ENCODE results near the gene MAD2L1. TPM values are rescaled to one million over a fixed set of nuclear protein-coding genes. Genes with fewer than 3 reads are reported as not detected.

MAD2L1 gene
- total RNA-seq, 1 donor from 2014 or later = 7.7 TPM

- DNase-seq (ENCODE audit: low read depth in 2 of 2) = peak in 1 of 2 donors; percentile 12
Observed at GRCh38 chr4:120059036-120059435, 7.6 kb downstream of the MAD2L1 start.

GRCh38 chr4:120057416-120057815 is 9.2 kb downstream of the MAD2L1 start:
- DNase-seq (ENCODE audit: low read depth in 2 of 2) = no peak

- DNase-seq (ENCODE audit: low read depth in 2 of 2) = peak; percentile 6 to 23
Observed at GRCh38 chr4:120056246-120056645, 10.4 kb downstream of the MAD2L1 start.

- no peak for DNase-seq (ENCODE audit: low read depth in 2 of 2)
Observed at GRCh38 chr4:120055795-120056194, 10.9 kb downstream of the MAD2L1 start.

GRCh38 chr4:120055162-120055561 is 11.5 kb downstream of the MAD2L1 start:
- DNase-seq (ENCODE audit: low read depth in 2 of 2) = no peak

GRCh38 chr4:120053911-120054310 is 12.7 kb downstream of the MAD2L1 start:
- DNase-seq (ENCODE audit: low read depth in 2 of 2) = no peak

- DNase-seq (ENCODE audit: low read depth in 2 of 2) = peak; percentile 56 to 91
Observed at GRCh38 chr4:120052856-120053255, 13.8 kb downstream of the MAD2L1 start.

- no peak for DNase-seq (ENCODE audit: low read depth in 2 of 2)
Observed at GRCh38 chr4:120051253-120051652, 15.4 kb downstream of the MAD2L1 start.

GRCh38 chr4:120049732-120050494 is 16.7 kb downstream of the MAD2L1 start:
- DNase-seq (ENCODE audit: low read depth in 2 of 2) = peak; percentile 79 to 81

GRCh38 chr4:120043828-120044227 is 22.8 kb downstream of the MAD2L1 start:
- DNase-seq (ENCODE audit: low read depth in 2 of 2) = no peak

GRCh38 chr4:120037411-120037810 is 29.2 kb downstream of the MAD2L1 start:
- no peak for DNase-seq (ENCODE audit: low read depth in 2 of 2)

- DNase-seq (ENCODE audit: low read depth in 2 of 2) = no peak
Observed at GRCh38 chr4:120034913-120035312, 31.7 kb downstream of the MAD2L1 start.

GRCh38 chr4:120026853-120027252 is 39.8 kb downstream of the MAD2L1 start:
- DNase-seq (ENCODE audit: low read depth in 2 of 2) = no peak

GRCh38 chr4:120025516-120025915 is 41.1 kb downstream of the MAD2L1 start:
- no peak for DNase-seq (ENCODE audit: low read depth in 2 of 2)

- DNase-seq (ENCODE audit: low read depth in 2 of 2) = no peak
Observed at GRCh38 chr4:120018786-120019185, 47.9 kb downstream of the MAD2L1 start.

- no peak for DNase-seq (ENCODE audit: low read depth in 2 of 2)
Observed at GRCh38 chr4:120017939-120018692, 48.5 kb downstream of the MAD2L1 start.

GRCh38 chr4:120011725-120012124 is 54.9 kb downstream of the MAD2L1 start:
- DNase-seq (ENCODE audit: low read depth in 2 of 2) = no peak

- no peak for DNase-seq (ENCODE audit: low read depth in 2 of 2)
Observed at GRCh38 chr4:120010646-120011045, 56.0 kb downstream of the MAD2L1 start.

GRCh38 chr4:120009731-120010130 is 56.9 kb downstream of the MAD2L1 start:
- no peak for DNase-seq (ENCODE audit: low read depth in 2 of 2)

GRCh38 chr4:120008957-120009356 is 57.7 kb downstream of the MAD2L1 start:
- DNase-seq (ENCODE audit: low read depth in 2 of 2) = no peak

GRCh38 chr4:120007896-120008436 is 58.7 kb downstream of the MAD2L1 start:
- DNase-seq (ENCODE audit: low read depth in 2 of 2) = no peak

- DNase-seq (ENCODE audit: low read depth in 2 of 2) = no peak
Observed at GRCh38 chr4:120007191-120007871, 59.3 kb downstream of the MAD2L1 start.

All from lung microvascular endothelial cell (primary cell).